GM18520 (cell line): ENCODE data around the gene KRTAP4-11.
"Not testable (repeated sequence)": the region's sequence is repeated elsewhere in the genome, so short reads cannot be mapped to it uniquely, and the experiment has no call there.

Experiments
- ATAC-seq: cut with Tn5 transposase; IDR thresholded peaks from one replicate; pipeline ENCODE4 v1.9.1; 2021; ENCODE audit not compliant: unreplicated experiment

Gene KRTAP4-11

GRCh38 chr17:41088760-41089352, 29.3 kb downstream of the KRTAP4-11 start:
- not testable (repeated sequence) for ATAC-seq

GRCh38 chr17:41084100-41084856, 33.9 kb downstream of the KRTAP4-11 start, which contains the start of gene KRTAP4-7:
Gene KRTAP4-7 (plus strand): TSS chr17:41084150. CDS start chr17:41084207, 57 bp downstream.
- not testable (repeated sequence) for ATAC-seq

- ATAC-seq: not testable (repeated sequence)
Measured at GRCh38 chr17:41083427-41083826, 34.7 kb downstream of the KRTAP4-11 start.

GRCh38 chr17:41082626-41083025, 35.5 kb downstream of the KRTAP4-11 start:
- ATAC-seq: no peak

GRCh38 chr17:41076788-41077187, 41.4 kb downstream of the KRTAP4-11 start:
- no peak for ATAC-seq

GRCh38 chr17:41073676-41074075, 44.5 kb downstream of the KRTAP4-11 start:
- no peak for ATAC-seq

GRCh38 chr17:41071606-41072360, 46.4 kb downstream of the KRTAP4-11 start:
- ATAC-seq: no peak

- no peak for ATAC-seq
Measured at GRCh38 chr17:41069031-41069430, 49.1 kb downstream of the KRTAP4-11 start.

- no peak for ATAC-seq
Measured at GRCh38 chr17:41067281-41067680, 50.9 kb downstream of the KRTAP4-11 start.
